DMS153 (cell line): ENCODE data around the gene EYS.
"Not testable (repeated sequence)": the region's sequence is repeated elsewhere in the genome, so short reads cannot be mapped to it uniquely, and the experiment has no call there.

ENCODE experiments used
- DNase-seq: peaks from one replicate; lab custom pipeline; 2025; lab: John Stamatoyannopoulos, UW

Gene EYS

GRCh38 chr6:65633501-65633900 lies 73.5 kb downstream of the EYS start:
- DNase-seq, result no peak

- DNase-seq, result no peak
Measured at GRCh38 chr6:65631711-65632110, 75.3 kb downstream of the EYS start.

GRCh38 chr6:65627434-65627999 lies 79.5 kb downstream of the EYS start:
- not testable (repeated sequence) for DNase-seq

GRCh38 chr6:65627015-65627414 lies 80.0 kb downstream of the EYS start:
- no peak for DNase-seq

- DNase-seq, result no peak
Measured at GRCh38 chr6:65623566-65623965, 83.5 kb downstream of the EYS start.

GRCh38 chr6:65610746-65611145 lies 96.3 kb downstream of the EYS start:
- no peak for DNase-seq

GRCh38 chr6:65595540-65595939 lies 111.5 kb downstream of the EYS start:
- DNase-seq, result no peak

GRCh38 chr6:65570340-65570739 lies 136.7 kb downstream of the EYS start:
- DNase-seq, result no peak

- no peak for DNase-seq
Measured at GRCh38 chr6:65569505-65569904, 137.5 kb downstream of the EYS start.

GRCh38 chr6:65569056-65569455 lies 138.0 kb downstream of the EYS start:
- not testable (repeated sequence) for DNase-seq

GRCh38 chr6:65566117-65566516 lies 140.9 kb downstream of the EYS start:
- no peak for DNase-seq

GRCh38 chr6:65558071-65558470 lies 149.0 kb downstream of the EYS start:
- no peak for DNase-seq

- DNase-seq, result peak; percentile 75
Measured at GRCh38 chr6:65557224-65557623, 149.8 kb downstream of the EYS start.

- DNase-seq, result no peak
Measured at GRCh38 chr6:65546894-65547293, 160.1 kb downstream of the EYS start.

- no peak for DNase-seq
Measured at GRCh38 chr6:65545920-65546319, 161.1 kb downstream of the EYS start.

GRCh38 chr6:65538644-65539043 lies 168.4 kb downstream of the EYS start:
- DNase-seq, result no peak

- DNase-seq, result no peak
Measured at GRCh38 chr6:65537600-65537999, 169.4 kb downstream of the EYS start.

- no peak for DNase-seq
Measured at GRCh38 chr6:65531533-65531932, 175.5 kb downstream of the EYS start.

GRCh38 chr6:65524232-65524631 lies 182.8 kb downstream of the EYS start:
- no peak for DNase-seq

- DNase-seq, result no peak
Measured at GRCh38 chr6:65505736-65506135, 201.3 kb downstream of the EYS start.

- DNase-seq, result no peak
Measured at GRCh38 chr6:65501045-65501444, 206.0 kb downstream of the EYS start.

GRCh38 chr6:65483652-65484051 lies 223.4 kb downstream of the EYS start:
- not testable (repeated sequence) for DNase-seq

GRCh38 chr6:65469650-65470049 lies 237.4 kb downstream of the EYS start:
- DNase-seq, result no peak

- no peak for DNase-seq
Measured at GRCh38 chr6:65468307-65468706, 238.7 kb downstream of the EYS start.

- no peak for DNase-seq
Measured at GRCh38 chr6:65461121-65461520, 245.9 kb downstream of the EYS start.
